ENCODE data around the gene GPR31. TPM values are rescaled to one million over a fixed set of nuclear protein-coding genes. Genes with fewer than 3 reads are reported as not detected.

The GPR31 gene
- polyA plus RNA-seq, 3 donors = not detected

DNA sequence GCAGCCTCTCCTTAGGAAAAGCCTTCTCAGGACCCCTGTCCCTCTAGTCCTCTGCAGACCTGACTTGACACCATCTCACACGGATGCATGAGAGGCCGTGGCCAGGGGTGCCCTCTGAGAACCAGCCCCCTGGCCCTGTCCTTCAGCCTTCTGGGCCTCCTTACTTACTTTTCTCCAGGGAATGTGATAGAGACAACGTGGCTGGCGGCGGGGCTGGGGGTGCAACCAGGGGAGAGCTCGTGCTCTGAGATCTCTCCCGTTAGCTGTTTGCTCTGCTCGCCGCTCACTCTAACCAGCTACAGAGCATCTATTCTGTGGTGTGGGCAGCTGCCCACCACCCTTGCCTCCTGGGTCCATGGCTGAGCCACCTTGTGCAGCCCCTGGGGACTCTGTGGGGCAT, 14.7 kb downstream of the GPR31 start:
- no peak for DNase-seq (ENCODE audit: extremely low read depth in 1 of 11, low read depth in 9 of 11, low spot score in 4 of 11)

DNA sequence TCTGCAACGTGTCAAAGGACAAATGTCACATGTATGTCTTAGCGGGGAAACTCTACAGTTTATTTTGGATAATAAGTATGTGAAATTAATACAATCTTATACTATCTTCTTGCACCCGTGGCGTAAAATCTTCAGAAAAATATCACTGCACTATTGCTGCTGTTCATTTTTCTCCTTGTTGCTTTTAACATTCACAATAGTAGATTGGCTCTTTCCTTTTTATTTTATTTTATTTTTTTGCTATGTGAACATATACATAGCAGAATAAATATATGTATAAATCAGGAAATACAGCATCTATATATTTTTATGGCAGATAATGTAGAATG, 15.4 kb downstream of the GPR31 start:
- no peak for DNase-seq (ENCODE audit: extremely low read depth in 1 of 11, low read depth in 9 of 11, low spot score in 4 of 11)

DNA sequence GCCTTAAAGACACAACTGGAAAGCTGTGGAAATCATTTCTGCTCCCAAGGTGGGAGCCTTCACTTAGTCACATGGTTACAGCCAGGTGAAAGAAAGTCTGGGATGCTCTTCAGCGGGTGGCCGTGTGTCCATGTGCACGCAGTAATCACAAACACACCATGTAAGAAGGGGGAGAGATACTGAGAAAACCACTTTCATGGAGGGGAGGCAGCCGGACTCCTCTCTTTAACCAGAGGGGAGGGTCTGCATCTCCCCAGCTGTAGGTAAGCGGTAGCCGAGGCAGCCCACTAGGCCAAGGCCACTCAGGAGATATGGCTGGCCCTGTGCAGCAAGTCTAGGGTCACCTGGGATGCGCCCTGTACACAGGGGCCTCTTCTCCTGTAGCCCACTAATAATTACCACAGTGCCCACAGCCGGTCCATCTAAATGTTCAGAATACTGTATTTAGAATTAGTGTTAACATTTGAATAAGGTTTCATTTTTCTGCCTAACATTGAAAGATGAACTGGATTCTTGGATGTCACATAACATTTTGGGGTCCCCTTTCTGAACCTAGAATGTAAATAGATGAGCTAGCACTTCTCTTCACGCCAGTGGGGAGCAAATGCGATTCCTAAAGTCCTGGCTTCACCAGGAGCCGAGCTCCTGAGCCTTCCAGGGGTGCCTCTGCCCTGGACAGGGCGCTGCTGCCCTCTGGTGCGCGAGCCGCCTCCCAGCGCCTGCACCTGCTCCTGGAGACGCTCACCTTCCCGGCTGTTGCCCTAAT, 15.9 kb downstream of the GPR31 start:
- DNase-seq (ENCODE audit: extremely low read depth in 1 of 11, low read depth in 9 of 11, low spot score in 4 of 11) = no peak

DNA sequence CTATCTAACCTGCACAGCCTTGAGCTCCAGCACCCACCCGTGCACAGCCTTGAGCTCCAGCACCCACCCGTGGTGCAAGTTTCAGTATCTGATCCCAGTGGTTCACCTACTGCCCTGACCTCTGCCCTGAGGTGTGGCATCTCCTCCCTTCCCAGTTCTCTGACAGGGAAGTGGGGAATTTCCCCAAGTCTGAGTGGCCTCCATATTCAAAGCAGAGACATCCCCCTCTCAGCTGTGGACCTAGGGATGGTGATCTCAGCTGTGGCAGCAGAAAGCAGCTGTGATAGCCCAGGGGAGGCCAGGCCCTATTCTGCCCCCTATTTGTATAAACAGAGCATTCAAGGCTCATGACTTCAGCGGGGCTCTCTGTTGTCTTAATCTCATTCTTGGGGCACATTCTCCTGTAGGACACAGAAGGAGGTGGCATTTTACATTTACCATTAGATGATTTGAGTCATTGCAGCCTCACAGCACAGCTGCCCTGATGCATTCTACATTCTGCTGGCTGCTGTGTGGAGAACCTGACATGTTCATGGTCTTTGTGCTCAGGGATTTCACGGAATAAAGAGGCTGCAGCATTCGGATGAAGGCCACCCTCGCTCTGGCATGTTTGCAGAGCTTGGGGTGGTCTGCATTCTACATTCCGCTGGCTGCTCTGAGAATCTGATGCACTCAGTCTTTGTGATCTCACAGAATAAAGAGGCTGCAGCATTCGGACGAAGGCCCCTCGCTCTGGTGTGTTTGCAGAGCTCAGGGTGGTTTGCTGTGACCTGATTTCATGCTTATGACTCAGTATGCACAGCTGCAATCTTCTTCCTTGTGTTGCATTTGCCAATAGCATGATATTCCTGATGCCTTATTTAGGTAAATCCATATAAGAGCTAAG, 16.9 kb downstream of the GPR31 start:
- no peak for DNase-seq (ENCODE audit: extremely low read depth in 1 of 11, low read depth in 9 of 11, low spot score in 4 of 11)

DNA sequence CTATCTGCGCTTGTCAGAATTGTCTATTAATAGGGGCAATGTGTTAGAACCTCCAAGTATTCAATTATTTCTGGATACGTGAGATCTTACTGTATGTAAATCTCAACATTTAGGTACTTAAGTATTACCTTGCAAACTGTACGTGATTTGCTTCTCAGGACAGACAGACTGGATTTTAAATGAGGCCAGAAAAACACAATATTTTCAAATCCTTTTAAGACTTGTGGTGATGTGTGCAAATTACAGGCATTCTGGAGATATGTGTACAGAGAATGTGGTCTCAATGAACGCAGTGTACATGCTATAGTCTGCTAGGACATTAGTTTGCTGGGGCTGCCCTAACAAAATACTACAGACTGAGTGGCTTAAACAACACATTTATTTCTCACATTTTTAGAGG, 18.0 kb downstream of the GPR31 start:
- DNase-seq (ENCODE audit: extremely low read depth in 1 of 11, low read depth in 9 of 11, low spot score in 4 of 11) = no peak

DNA sequence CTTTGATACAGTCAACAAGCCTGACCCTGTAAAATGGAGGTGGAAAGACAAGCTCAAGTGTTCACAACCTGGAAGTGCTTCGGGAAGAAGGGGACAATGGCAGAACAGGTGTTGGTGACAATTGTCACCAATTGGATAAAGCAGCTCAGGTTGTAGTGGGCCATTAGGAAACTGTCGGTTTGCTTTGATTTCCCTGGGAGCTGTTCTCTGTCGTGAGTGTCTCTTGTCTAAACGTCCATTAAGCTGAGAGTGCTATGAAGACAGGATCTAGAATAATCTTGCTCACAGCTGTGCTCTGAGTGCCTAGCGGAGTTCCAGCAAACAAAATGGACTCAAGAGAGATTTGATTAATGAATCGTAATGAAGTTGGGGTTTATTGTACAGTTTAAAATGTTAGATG, 19.9 kb downstream of the GPR31 start:
- DNase-seq (ENCODE audit: extremely low read depth in 1 of 11, low read depth in 9 of 11, low spot score in 4 of 11) = no peak

DNA sequence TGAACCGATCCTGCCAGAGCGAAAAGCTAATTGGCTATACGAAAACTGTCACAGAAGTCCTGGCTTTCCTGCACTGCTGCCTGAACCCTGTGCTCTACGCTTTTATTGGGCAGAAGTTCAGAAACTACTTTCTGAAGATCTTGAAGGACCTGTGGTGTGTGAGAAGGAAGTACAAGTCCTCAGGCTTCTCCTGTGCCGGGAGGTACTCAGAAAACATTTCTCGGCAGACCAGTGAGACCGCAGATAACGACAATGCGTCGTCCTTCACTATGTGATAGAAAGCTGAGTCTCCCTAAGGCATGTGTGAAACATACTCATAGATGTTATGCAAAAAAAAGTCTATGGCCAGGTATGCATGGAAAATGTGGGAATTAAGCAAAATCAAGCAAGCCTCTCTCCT, 20.7 kb downstream of the GPR31 start:
- DNase-seq (ENCODE audit: extremely low read depth in 1 of 11, low read depth in 9 of 11, low spot score in 4 of 11) = no peak

DNA sequence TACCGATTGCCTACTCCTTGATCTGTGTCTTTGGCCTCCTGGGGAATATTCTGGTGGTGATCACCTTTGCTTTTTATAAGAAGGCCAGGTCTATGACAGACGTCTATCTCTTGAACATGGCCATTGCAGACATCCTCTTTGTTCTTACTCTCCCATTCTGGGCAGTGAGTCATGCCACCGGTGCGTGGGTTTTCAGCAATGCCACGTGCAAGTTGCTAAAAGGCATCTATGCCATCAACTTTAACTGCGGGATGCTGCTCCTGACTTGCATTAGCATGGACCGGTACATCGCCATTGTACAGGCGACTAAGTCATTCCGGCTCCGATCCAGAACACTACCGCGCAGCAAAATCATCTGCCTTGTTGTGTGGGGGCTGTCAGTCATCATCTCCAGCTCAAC, 21.4 kb downstream of the GPR31 start:
- DNase-seq (ENCODE audit: extremely low read depth in 1 of 11, low read depth in 9 of 11, low spot score in 4 of 11) = no peak

DNA sequence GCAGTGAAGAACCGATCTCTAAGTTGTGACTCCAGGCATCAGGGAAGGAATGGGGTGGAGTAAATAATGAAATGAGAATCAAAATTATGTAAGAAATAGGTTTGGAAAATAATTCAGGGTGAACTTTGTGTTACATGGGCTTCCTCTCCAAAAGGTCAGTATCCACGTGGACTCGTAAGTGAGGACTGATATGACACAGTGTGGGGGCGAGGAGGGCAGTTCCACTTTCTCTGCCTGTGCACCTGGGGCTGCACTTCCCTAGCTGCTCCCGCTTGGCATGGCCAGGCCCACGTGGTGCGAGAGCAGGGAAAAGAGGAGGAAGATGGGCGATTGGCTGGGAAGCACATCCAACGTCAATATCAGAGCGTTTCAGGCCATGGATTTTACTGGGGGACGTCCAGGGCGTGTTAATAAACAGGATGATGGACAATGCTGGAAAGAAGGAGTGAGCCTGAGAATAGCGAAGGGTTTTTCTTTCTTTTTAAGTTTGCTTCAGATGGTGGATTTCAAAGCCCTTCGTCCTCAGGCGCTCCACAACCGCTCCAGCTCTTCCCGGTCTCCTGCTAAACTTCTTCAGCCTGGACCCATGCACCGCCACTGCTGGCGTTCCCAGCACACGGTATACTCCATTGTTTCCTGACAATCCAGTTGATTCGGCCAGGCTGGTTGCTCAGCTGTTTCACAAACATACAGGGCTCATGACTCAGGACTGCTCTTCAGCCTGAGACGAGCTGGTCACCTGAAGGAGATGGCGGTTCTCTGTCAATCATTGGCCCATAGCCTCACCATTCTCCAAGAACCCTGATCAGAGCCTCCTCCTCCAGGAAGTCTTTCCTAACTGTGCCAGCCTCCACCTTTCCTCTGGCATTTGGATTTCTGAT, 23.1 kb downstream of the GPR31 start:
- DNase-seq (ENCODE audit: extremely low read depth in 1 of 11, low read depth in 9 of 11, low spot score in 4 of 11) = no peak

DNA sequence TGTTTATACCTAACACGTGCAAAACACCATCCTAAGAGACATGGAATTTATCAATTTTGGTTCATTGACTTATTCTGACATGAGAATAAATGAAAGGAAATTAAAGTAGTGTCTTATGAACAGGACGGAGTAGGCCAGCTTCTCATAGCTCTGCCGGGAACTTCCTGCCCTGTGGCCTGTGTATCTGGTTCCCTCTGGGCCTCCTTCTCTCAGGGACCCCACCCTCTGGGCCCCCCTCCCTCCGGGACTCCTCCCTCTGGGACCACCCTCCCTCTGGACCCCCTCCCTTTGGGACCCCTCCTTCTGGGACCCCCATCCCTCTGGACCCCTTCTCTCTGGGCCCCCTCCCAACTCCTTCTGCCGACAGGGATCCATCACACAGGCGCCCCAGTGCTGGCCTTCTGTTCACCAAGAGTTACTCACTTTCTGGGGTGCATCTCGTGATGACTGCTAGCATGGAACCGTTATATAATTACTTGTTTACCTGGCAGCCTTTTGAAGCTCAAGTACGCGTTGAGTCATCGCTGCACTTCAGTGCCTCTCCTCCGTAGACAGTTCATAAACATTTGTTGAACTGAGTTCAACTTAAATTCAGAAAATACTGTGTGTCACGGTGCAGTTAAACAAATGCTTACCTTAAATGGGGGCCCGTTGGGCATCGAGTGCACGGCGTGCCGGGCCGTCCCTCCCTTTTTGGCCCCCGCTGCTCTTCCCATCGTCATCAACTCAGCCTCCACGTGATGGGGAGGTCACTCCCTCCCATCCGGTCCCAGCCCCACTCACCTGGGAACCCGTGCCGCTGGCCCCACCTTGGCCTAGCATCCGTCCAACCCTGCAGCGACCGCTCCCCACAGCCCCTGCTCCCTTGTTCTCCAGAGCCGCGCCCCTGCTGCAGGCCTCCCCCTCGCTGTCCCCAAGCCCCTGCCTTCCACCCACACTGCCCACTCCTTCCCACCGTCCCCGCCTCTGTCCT, 26.8 kb downstream of the GPR31 start:
- DNase-seq (ENCODE audit: extremely low read depth in 1 of 11, low read depth in 9 of 11, low spot score in 4 of 11) = no peak

DNA sequence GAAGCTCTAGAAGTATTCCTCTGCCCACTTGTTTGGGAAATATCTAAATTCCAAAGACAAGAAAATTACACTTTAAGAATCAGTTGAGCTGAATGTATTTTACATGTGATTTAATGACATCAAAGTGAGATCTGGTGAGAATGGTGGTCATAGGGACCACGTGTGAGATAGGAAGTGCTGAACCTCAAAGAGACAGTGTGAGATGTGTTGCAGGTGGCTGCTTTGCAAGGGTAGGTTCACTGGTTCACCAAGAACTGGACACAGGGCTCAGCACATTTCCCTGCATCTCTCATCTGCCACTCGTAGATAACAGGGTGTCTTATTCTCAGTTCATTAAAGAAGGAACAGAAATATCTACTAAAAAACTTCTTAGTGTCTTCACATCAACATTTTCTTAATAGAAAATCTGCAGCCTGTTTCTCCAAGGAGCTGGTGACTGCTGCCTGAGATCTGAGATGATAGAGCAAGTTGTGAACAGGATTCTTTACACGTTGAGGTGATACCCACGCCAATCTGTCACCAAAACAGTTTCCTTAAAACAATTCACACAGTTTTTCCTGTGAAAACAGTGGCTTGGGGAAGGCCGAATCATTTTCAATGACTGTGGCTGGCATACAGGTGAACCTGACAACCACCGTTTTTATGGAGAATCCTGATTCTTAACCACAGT, 27.6 kb downstream of the GPR31 start:
- no peak for DNase-seq (ENCODE audit: extremely low read depth in 1 of 11, low read depth in 9 of 11, low spot score in 4 of 11)

DNA sequence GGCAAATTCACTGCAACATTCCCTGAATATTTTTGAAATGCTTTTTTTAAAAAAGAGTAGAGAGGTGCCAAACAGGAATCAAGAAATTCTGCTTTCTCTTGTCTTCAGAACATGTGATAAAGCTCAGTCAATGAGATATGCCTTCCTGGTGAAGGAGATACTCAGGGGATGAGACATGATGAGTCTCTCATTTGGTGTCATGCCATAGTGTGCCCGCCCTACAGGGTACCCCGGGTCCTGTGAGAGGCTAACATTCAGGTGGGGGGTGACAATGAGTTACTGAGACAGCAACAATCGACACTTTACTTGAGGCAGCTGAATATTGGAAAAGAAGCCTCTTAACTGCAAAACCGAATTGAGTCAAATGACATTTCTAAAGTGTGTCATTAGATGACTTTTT, 28.2 kb downstream of the GPR31 start:
- DNase-seq (ENCODE audit: extremely low read depth in 1 of 11, low read depth in 9 of 11, low spot score in 4 of 11) = no peak

DNA sequence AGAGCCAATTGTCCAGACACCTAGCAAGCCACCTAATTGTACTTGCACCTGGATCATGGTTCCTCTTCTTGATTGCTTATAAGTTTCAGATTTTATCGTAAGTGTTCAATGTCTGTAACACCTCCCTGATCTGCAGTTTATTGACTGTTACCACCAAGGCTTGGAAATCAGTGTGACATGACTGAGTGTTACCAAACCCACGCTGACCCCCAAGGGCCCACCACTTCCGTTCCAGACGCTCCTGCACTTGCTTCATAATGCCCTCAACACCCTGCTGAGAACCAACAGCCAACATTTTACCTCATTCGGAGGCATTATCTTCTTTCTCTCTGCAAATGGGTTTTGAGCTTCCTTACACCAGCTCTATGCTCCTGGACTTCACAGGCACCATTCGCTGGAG, 28.6 kb downstream of the GPR31 start:
- DNase-seq (ENCODE audit: extremely low read depth in 1 of 11, low read depth in 9 of 11, low spot score in 4 of 11) = no peak

DNA sequence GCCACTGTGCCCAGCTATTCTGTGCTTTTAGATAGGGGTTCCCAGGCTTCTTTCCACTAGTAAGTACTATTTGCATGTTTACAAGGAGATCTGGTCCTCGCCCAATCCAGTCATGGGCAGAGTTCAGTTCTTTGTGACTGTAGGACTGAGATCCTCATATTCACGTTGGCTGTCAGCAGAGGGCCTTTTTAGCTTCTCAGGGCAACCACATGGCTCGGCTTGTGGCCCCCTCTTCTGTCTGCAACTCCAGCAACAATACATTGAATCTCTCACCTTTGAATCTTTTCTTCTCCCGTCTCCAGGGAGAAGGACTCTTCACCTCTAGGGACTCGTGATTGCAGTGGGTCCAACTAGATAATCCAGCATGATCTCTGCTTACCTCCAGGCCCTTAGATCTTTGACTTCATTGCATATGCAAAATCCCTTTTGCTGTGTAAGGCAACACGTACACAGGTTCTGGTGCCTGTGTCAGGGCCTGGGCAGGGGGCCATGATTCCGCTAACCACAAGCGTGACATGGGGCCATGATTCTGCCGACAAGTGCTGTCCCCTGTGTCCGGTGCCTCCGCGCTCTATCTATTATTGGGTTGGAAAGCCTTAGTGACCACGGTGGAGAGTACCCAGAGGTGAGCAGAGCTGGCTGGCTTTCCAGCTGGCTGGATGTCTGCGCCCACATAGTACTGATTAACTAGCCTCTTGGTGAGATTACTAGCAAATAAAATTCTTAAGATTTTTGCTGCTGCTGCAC, 29.8 kb downstream of the GPR31 start:
- DNase-seq (ENCODE audit: extremely low read depth in 1 of 11, low read depth in 9 of 11, low spot score in 4 of 11) = no peak

DNA sequence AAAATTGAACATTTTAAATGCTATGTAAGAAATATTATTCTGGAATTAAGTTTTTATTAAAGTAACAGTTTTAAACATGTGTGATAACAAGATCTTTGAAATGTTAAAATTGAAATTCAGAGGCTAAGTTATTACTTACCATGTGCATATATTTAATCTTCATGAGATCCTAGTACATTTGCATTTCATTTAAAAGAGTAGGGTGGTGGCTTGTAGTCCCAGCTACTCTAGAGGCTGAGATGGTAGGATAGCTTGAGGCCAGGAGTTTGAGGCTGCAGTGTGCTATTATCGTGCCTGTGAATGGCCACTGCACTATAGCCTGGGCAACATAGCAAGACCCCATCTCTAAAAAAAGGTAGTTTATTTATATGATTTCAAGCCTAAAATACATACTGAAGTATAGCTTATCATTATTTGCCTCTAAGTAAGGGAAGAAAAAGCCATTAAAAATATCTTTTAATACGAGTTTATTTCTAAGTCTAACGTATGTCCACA, 31.9 kb downstream of the GPR31 start:
- no peak for DNase-seq (ENCODE audit: extremely low read depth in 1 of 11, low read depth in 9 of 11, low spot score in 4 of 11)

DNA sequence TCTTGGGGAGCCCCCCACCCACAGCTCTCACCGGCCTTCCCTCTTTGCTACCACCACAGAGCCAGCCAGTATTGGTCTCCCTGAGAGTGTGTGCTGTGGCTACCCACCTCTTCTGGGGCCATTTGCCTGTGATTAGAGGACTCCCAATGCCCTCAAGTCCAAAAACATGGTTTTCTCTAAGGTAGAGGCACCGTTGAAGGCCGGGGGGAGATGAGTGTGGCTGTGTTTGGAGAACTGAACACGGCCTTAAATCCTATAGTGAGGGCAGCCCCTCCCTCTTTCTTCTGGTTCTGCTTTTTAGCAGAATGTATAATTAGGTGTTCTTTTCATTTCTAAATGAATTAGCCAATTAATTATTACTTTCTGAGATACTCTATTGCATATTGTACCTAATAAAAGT, 32.4 kb downstream of the GPR31 start:
- DNase-seq (ENCODE audit: extremely low read depth in 1 of 11, low read depth in 9 of 11, low spot score in 4 of 11) = no peak

DNA sequence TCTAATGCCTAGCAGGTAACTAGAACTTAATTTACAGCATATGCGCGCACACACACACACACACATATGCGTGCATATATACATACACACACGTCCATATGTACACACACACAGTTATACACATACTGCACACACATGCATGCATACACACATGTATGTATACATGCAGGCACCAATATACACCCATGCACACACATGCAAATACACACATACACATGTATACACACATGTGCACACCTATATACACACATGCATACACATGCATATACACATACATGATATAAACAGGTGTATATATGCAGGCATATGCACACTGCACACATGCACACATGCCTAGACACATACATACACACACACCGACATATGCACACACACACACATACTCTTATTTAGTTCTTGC, 33.0 kb downstream of the GPR31 start:
- DNase-seq (ENCODE audit: extremely low read depth in 1 of 11, low read depth in 9 of 11, low spot score in 4 of 11) = no peak
